Liver (tissue), 9 donors: ENCODE data around the gene ELK4. TPM values are rescaled to one million over a fixed set of nuclear protein-coding genes. Genes with fewer than 3 reads are reported as not detected.

Experiments
- DNase-seq: peaks from one replicate; pipeline ENCODE4 v3.0.0-alpha.2; 2017; ENCODE audit warnings: low spot score
- H3K27ac ChIP-seq, 2 donors: one replicate each; pipeline ENCODE4 v1.7.0; 2013; ENCODE audit warnings: inconsistent platforms in 2 of 2, low read length in 2 of 2, control low read depth in 1 of 2, low read depth in 1 of 2, mild to moderate bottlenecking in 1 of 2
- H3K27me3 ChIP-seq, 4 donors: one replicate each; pipeline versions ENCODE4 v1.6.1 to v1.7.0; 2013; ENCODE audit warnings: low read length in 3 of 4, inconsistent platforms in 1 of 4, mild to moderate bottlenecking in 1 of 4, moderate library complexity in 1 of 4; ENCODE audit not compliant: control insufficient read depth in 4 of 4, insufficient read depth in 4 of 4
- H3K36me3 ChIP-seq, 4 donors: one replicate each; pipeline versions ENCODE4 v1.6.1 to v1.7.0; 2013; ENCODE audit warnings: low read length in 3 of 4, mild to moderate bottlenecking in 3 of 4, low read depth in 1 of 4, moderate library complexity in 1 of 4; ENCODE audit not compliant: control insufficient read depth in 4 of 4, insufficient read depth in 3 of 4
- H3K4me1 ChIP-seq, 4 donors: one replicate each; pipeline versions ENCODE4 v1.6.1 to v1.7.0; 2013; ENCODE audit warnings: low read length in 3 of 4, mild to moderate bottlenecking in 3 of 4, moderate library complexity in 1 of 4; ENCODE audit not compliant: control insufficient read depth in 4 of 4, insufficient read depth in 4 of 4
- H3K4me3 ChIP-seq, 3 donors: one replicate each; pipeline versions ENCODE4 v1.6.1 to v1.7.0; 2013; ENCODE audit warnings: low read length in 3 of 3, control low read depth in 1 of 3, low read depth in 1 of 3, mild to moderate bottlenecking in 1 of 3
- H3K9ac ChIP-seq, 2 donors: one replicate each; pipeline ENCODE4 v1.7.0; 2013; ENCODE audit warnings: low read length in 2 of 2, mild to moderate bottlenecking in 2 of 2, moderate library complexity in 2 of 2, control low read depth in 1 of 2, low read depth in 1 of 2
- H3K9me3 ChIP-seq, 4 donors: one replicate each; pipeline versions ENCODE4 v1.6.1 to v1.7.0; 2013; ENCODE audit warnings: low read length in 3 of 4; ENCODE audit not compliant: control insufficient read depth in 4 of 4
- CTCF ChIP-seq: fragments of 150-350 bp; IDR thresholded peaks from 2 replicates; pipeline ENCODE4 v1.5.1; 2017; ENCODE audit warnings: improper control_type of control experiment, low read depth, low read length; ENCODE audit not compliant: missing input control
- EGR1 ChIP-seq, 2 donors: IDR thresholded peaks; 2 replicates each; pipeline ENCODE4 v1.6.1; 2016 to 2018; ENCODE audit warnings: antibody characterized with exemption in 2 of 2, low read depth in 2 of 2
- FOXA1 ChIP-seq: IDR thresholded peaks from 2 replicates; pipeline ENCODE4 v1.6.1; 2016; ENCODE audit warnings: antibody characterized with exemption
- FOXA2 ChIP-seq: IDR thresholded peaks from 2 replicates; pipeline ENCODE4 v1.6.1; 2016; ENCODE audit warnings: antibody characterized with exemption
- GABPA ChIP-seq, 2 donors: IDR thresholded peaks in 1 of 2; conservative IDR thresholded peaks in 1 of 2; 2 replicates each; pipeline ENCODE4 v1.6.1; 2016; ENCODE audit warnings: antibody characterized with exemption in 2 of 2, mild to moderate bottlenecking in 1 of 2, moderate library complexity in 1 of 2
- HNF4A ChIP-seq, 2 donors: conservative IDR thresholded peaks; 2 replicates each; pipeline ENCODE4 v1.6.1; 2016; ENCODE audit warnings: antibody characterized with exemption in 2 of 2, mild to moderate bottlenecking in 2 of 2
- HNF4G ChIP-seq: IDR thresholded peaks from 2 replicates; pipeline ENCODE4 v1.6.1; 2016; ENCODE audit warnings: antibody characterized with exemption
- MAX ChIP-seq: IDR thresholded peaks from 2 replicates; pipeline ENCODE4 v1.6.1; 2016; ENCODE audit warnings: antibody characterized with exemption
- NR2F2 ChIP-seq: IDR thresholded peaks from 2 replicates; pipeline ENCODE4 v1.6.1; 2016; ENCODE audit warnings: antibody characterized with exemption
- RAD21 ChIP-seq, 2 donors: IDR thresholded peaks; 2 replicates each; pipeline ENCODE4 v1.6.1; 2016; ENCODE audit warnings: antibody characterized with exemption in 2 of 2, mild to moderate bottlenecking in 2 of 2
- REST ChIP-seq: IDR thresholded peaks from 2 replicates; pipeline ENCODE4 v1.6.1; 2016; ENCODE audit warnings: antibody characterized with exemption, mild to moderate bottlenecking
- SP1 ChIP-seq: IDR thresholded peaks from 2 replicates; pipeline ENCODE4 v1.6.1; 2018; ENCODE audit warnings: antibody characterized with exemption, mild to moderate bottlenecking
- YY1 ChIP-seq: IDR thresholded peaks from 2 replicates; pipeline ENCODE4 v1.6.1; 2016; ENCODE audit warnings: antibody characterized with exemption, mild to moderate bottlenecking
- ZBTB33 ChIP-seq: IDR thresholded peaks from 2 replicates; pipeline ENCODE4 v1.6.1; 2016; ENCODE audit warnings: antibody characterized with exemption
- WGBS: extraction: QIAGEN DNeasy Blood & Tissue Kit; methylation state at CpG from one replicate; pipeline ENCODE4 v1.1.7; 2013; 5-methylcytosine and 5-hydroxymethylcytosine counted together
- polyA plus RNA-seq, 2 donors: library from polyadenylated mRNA; stranded (reverse) in 1 of 2; unstranded in 1 of 2; fragments of 200-250 nt in 1 of 2; fragments of >200 nt in 1 of 2; fragmentation: Nextera tagmentation in 1 of 2; extraction: Ambion mirVana in 1 of 2; gene quantifications; one replicate each; pipeline versions ENCODE4 v1.2.1 to v1.2.3, GENCODE V29; 2013 to 2015
- total RNA-seq, 2 donors: library from RNA; depleted of rRNA; stranded (reverse); fragments of >200 nt; gene quantifications; one replicate each; pipeline ENCODE4 v1.2.3, GENCODE V29; 2014
- donor health status: healthy.
- donor health status: healthy.
- donor health status: healthy.
- donor health status: healthy.
- donor health status: healthy.

Gene ELK4
- total and polyA plus RNA-seq, 4 donors: 3.5 to 20.2 (median 6.9) TPM

- TF ChIP-seq RAD21 (IDR thresholded peaks at IDR 0.05) (no peak), HNF4A (conservative IDR thresholded peaks at IDR 0.05) (no peak), EGR1 (IDR thresholded peaks at IDR 0.05; ENCODE audit: low read depth in 2 of 2) (no peak), NR2F2 (no peak), REST (no peak), MAX (no peak), CTCF (no peak), SP1 (no peak), GABPA (IDR thresholded peaks at IDR 0.05 in 1 of 2, conservative IDR thresholded peaks at IDR 0.05 in 1 of 2) (no peak), FOXA1 (no peak), ZBTB33 (no peak)
- no peaks in the 10 kb centered on the region for H3K4me1 ChIP-seq
- no peak overlapping the region for H3K4me3 ChIP-seq
- H3K9ac ChIP-seq: no peak overlapping the region
- peaks cover 0 to 12% (median 2%) of the 10 kb centered on the region in 4 donors for H3K27me3 ChIP-seq
- WGBS: 74% methylated on average over 22 of the region's 22 CpGs
- DNase-seq: no peak
- H3K9me3 ChIP-seq: no peaks in the 10 kb centered on the region
- no peak overlapping the region for H3K27ac ChIP-seq
- no peaks in the 10 kb centered on the region for H3K36me3 ChIP-seq
Measured at GRCh38 chr1:205576805-205577761, 54.7 kb downstream of the ELK4 start.

- WGBS: 72% methylated on average over 3 of the region's 3 CpGs
- Histone ChIP-seq H3K9me3 (no peaks in the 10 kb centered on the region), H3K27ac (no peak overlapping the region), H3K4me1 (no peaks in the 10 kb centered on the region), H3K36me3 (no peaks in the 10 kb centered on the region), H3K4me3 (no peak overlapping the region), H3K27me3 (peaks cover 0 to 12% (median under 1%) of the 10 kb centered on the region in 4 donors), H3K9ac (no peak overlapping the region)
- DNase-seq: no peak
- TF ChIP-seq CTCF: no peak
- no peak for TF ChIP-seq FOXA2
- TF ChIP-seq HNF4G: no peak
- no peak for TF ChIP-seq GABPA (IDR thresholded peaks at IDR 0.05 in 1 of 2, conservative IDR thresholded peaks at IDR 0.05 in 1 of 2)
- no peak for TF ChIP-seq RAD21 (IDR thresholded peaks at IDR 0.05)
- no peak for TF ChIP-seq ZBTB33
- TF ChIP-seq YY1: no peak
- TF ChIP-seq FOXA1: no peak
Measured at GRCh38 chr1:205576011-205576410, 55.8 kb downstream of the ELK4 start.
